ENCODE results near the gene RSRC2. TPM values are rescaled to one million over a fixed set of nuclear protein-coding genes. Genes with fewer than 3 reads are reported as not detected.
"Not testable (repeated sequence)": the region's sequence is repeated elsewhere in the genome, so short reads cannot be mapped to it uniquely, and the experiment has no call there.

The RSRC2 gene
- 89.3 and 93.6 TPM in 2 replicates for total RNA-seq

GRCh38 chr12:122526683-122527477 is at the start of gene RSRC2, which contains the start of gene KNTC1:
Gene RSRC2, minus strand, starts transcription at chr12:122526936. Its CDS starts 83 bp downstream, at chr12:122526853.
Gene KNTC1, plus strand, starts transcription at chr12:122527249. Its CDS starts 2,815 bp downstream, at chr12:122530064.
- intact Hi-C loops (cut with micrococcal nuclease): loop anchor here (1.0 to 10.0 kb wide), 6 partner anchors 26 to 705 kb away; partner anchors contain the start of genes DENR, DIABLO, MPHOSPH9 and MTRFR

DNA sequence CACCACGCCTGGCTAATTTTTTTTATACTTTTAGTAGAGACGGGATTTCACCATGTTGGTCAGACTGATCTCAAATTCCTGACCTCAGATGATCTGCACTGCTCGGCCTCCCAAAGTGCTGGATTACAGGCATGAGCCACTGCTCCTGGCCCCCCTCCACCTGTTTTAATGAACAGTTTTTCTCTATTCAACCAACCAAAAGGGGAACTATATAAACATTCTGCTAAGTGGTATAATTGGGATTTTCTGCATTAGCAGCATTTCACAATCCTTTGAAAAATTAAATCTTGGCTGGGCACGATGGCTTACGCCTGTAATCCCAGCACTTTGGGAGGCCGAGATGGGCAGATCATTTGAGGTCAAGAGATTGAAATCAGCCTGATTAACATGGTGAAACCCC is 45.1 kb upstream of the RSRC2 start:
- intact Hi-C loops (cut with micrococcal nuclease): no loop called here

- intact Hi-C loops (cut with micrococcal nuclease): not testable (repeated sequence)
Observed at GRCh38 chr12:122570006-122570405, 43.3 kb upstream of the RSRC2 start.

DNA sequence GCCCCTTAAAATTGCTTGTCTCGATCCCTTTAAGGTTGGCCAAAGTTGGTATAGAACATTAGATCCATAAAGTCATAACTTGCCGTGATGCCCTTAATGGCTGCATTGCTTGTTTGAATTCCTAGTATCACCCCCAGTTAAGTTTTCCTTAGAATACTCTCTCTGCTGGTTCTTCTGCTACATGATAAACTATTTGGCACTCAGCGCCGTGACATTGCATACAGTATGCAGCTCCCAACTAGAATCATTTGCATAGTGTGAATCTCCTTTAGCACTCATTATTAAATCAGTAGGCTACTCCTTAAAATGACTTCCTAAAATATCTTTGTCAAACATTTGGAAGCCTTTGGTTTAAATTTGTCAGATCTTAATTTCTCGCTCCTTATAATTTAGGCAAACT is 42.6 kb upstream of the RSRC2 start:
- intact Hi-C loops (cut with micrococcal nuclease): no loop called here

DNA sequence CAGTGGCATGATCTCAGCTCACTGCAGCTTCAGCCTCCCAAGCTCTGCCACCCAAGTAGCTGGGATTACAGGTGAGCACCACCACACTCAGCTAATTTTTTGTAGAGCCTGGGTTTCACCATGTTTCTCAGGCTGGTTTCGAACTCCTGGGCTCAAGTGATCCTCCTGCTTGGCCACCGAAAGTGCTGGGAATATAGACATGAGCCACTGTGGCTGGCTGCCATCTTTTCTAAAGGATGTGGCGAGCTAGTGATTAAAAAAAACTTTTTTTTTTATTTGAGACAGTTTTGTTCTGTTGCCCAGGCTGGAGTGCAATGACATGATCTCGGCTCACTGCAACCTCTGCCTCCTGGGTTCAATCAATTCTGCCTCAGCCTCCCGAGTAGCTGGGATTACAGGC is 40.1 kb upstream of the RSRC2 start:
- intact Hi-C loops (cut with micrococcal nuclease): not testable (repeated sequence)

DNA sequence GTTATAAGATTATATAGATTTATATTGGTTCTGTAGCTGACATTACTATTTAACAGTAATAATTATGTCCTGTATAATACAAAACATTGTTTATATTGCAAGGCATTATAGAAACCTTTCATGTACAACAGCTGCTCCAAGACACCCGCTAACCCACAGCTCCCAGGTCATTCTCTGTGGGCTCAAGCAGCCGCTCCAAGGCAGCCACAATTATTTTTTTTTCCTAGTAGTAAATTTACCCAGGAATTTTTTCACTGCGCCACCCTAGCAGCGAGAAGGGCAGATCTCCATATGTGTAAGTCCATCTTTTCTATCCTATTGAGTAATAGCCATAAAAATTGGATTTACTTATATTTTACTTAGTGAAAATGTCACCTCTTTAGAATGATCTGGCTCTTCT is 36.6 kb upstream of the RSRC2 start:
- intact Hi-C loops (cut with micrococcal nuclease): no loop called here

- intact Hi-C loops (cut with micrococcal nuclease): no loop called here
Observed at GRCh38 chr12:122560138-122560537, 33.4 kb upstream of the RSRC2 start.

GRCh38 chr12:122558745-122559641 is 32.3 kb upstream of the RSRC2 start:
- intact Hi-C loops (cut with micrococcal nuclease): no loop called here

DNA sequence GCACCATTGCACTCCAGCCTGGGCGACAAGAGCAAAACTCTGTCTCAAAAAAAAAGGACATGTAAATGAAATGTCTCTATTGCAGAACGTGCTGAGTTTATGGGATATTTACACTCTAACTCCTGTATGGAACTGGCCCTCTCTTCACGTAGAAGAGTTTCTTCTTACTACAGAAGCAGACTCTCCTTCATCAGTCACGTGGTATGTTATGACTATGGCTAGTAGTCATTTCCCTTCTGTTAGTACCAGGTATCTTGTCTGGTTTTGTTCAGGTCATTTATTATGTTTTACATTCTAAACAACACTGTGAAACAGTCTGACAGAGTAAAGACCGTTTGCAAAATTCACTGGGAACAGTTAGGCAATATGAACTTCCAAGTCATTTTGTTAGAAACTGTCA is 20.6 kb upstream of the RSRC2 start:
- intact Hi-C loops (cut with micrococcal nuclease): no loop called here

GRCh38 chr12:122545855-122546254 is 19.1 kb upstream of the RSRC2 start:
- intact Hi-C loops (cut with micrococcal nuclease): no loop called here

GRCh38 chr12:122544537-122544936 is 17.8 kb upstream of the RSRC2 start:
- intact Hi-C loops (cut with micrococcal nuclease): no loop called here

GRCh38 chr12:122538496-122538895 is 11.8 kb upstream of the RSRC2 start:
- intact Hi-C loops (cut with micrococcal nuclease): no loop called here

- intact Hi-C loops (cut with micrococcal nuclease): no loop called here
Observed at GRCh38 chr12:122537021-122537420, 10.3 kb upstream of the RSRC2 start.

DNA sequence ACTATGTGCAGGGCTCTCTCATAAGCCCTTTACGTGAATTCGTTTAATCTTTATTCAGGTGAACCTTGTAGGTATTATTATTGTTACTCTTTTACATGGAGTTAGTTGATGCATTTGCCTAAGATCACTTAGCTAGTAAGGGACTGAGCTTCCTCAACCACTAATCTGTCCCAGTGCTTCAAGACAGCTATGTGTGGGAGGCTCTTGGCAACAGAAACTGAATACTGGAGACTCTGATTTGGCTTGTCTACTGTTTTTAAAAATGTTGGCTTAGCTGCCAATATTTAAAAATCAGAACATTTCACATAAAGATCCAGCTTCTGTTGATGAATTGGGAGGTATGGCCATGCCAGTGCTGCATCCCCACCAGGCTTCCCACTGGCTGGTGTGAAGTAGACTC is 7.1 kb upstream of the RSRC2 start:
- intact Hi-C loops (cut with micrococcal nuclease): no loop called here

GRCh38 chr12:122528992-122529391 is 2.3 kb upstream of the RSRC2 start:
- intact Hi-C loops (cut with micrococcal nuclease): loop anchor here (5.0 to 10.0 kb wide), 3 partner anchors 368 to 703 kb away; partner anchors contain the start of genes MPHOSPH9, MTRFR, OGFOD2 and VPS37B

DNA sequence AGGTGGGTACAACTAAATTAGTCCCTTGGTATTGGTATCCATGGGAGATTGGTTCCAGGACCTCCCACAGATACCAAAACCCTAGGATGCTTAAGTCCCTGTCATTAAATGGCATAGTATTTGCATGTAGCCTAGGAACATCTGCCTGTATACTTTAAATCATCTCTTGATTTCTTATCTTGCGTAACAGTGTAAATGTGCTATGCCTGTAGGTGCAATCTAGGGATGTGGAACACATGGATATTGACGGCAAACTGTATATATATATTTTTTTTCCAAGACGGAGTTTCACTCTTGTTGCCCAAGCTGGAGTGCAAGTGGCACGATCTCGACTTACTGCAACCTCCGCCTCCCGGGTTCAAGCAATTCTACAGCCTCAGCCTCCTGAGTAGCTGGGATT is 1.8 kb upstream of the RSRC2 start:
- intact Hi-C loops (cut with micrococcal nuclease): loop anchor here (5.0 to 10.0 kb wide), 3 partner anchors 369 to 704 kb away; partner anchors contain the start of genes MPHOSPH9, MTRFR, OGFOD2 and VPS37B

DNA sequence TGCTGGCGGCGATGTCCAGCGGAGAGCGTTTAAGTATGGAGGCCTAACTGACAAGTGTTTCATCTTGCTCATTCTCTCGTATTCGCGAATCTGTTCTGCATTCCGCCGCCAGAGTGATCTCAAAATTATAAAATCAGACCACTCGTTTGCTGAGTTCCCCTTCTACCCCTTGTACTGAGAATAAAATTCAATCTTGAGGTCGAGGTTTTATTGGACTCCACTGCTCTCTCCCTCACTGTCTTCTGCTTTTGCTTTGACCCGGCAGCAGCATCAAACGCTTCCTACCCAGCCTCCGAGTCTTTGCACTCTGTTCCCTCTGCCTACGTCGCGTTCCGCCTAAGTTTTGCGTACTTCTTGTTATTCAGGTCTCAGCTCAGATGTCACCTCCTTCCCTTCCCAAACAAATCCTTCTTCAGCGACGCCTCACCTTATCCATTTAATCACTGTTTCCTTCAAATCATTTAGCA is 775 bp upstream of the RSRC2 start:
- intact Hi-C loops (cut with micrococcal nuclease): loop anchor here (1.0 to 10.0 kb wide), 6 partner anchors 26 to 705 kb away; partner anchors contain the start of genes DENR, DIABLO, MPHOSPH9 and MTRFR

GRCh38 chr12:122523846-122524718 is 2.7 kb downstream of the RSRC2 start:
- intact Hi-C loops (cut with micrococcal nuclease): loop anchor here (10.0 kb wide), 1 partner anchor 451 kb away; the partner anchor contains the start of gene OGFOD2

DNA sequence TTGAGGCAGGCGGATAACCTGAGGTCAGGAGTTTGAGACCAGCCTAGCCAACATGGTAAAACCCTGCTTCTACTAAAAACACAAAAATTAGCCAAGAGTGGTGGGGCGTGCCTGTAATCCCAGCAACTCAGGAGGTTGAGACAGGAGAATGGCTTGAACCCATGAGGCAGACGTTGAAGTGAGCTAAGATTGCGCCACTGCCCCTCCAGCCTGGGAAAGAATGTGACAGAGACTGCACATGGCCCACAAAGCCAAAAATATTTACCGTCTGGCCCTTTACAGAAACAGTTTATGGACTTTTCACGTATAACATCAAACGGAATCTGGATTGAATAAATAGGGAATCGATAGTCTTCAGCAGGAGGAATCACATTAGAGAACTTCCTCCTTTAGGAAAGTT is 3.5 kb downstream of the RSRC2 start:
- intact Hi-C loops (cut with micrococcal nuclease): loop anchor here (10.0 kb wide), 1 partner anchor 452 kb away; the partner anchor contains the start of gene OGFOD2

DNA sequence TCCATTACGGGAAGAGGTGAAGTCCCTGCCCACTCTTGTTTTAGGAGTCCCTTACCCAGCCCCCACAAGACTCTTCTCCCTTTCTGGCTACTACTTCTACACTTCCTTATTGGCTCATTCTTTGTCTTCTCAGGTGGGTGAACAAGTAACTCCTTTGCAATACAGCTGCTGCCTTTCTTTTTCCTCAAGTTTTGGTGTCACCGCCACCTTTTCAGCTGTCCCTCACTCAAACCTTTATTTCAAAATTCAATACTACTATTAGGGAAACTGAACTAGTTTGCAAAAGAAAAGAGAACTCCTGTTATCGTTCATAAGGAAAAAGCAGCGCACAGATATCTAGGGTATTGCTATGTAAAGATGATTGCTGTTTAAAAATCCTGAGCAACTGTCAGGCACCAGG is 6.1 kb downstream of the RSRC2 start:
- intact Hi-C loops (cut with micrococcal nuclease): loop anchor here (10.0 kb wide), 1 partner anchor 454 kb away; the partner anchor contains the start of gene OGFOD2
